H1 (cell line): ENCODE results near the gene COX7A2. TPM values are rescaled to one million over a fixed set of nuclear protein-coding genes. Genes with fewer than 3 reads are reported as not detected.

Source experiments
- CTCF ChIA-PET: fragments of 300-600 bp; sonication (Branson Sonifier 250); formaldehyde crosslinking; loops from one replicate; lab custom pipeline; 2021; ENCODE audit not compliant: partially characterized antibody; lab: Charles Lee
- POLR2A ChIA-PET: fragments of 300-600 bp; sonication (Branson Sonifier 250); formaldehyde crosslinking; loops from one replicate; lab custom pipeline; 2021; ENCODE audit warnings: inconsistent platforms; ENCODE audit not compliant: partially characterized antibody; lab: Charles Lee
- DNase-seq, 2 experiments: peaks; one replicate each; pipeline versions ENCODE4 v3.0.0 to v3.0.0-alpha.2; 2010 to 2022; ENCODE audit warnings: low spot score in 2 of 2, low read depth in 1 of 2, mixed read lengths in 1 of 2
- FAIRE-seq: peaks from 2 replicates; lab custom pipeline; 2011; peaks lifted over from hg19 to GRCh38; lab: Jason Lieb, UNC
- H2AFZ ChIP-seq: 2 replicates; pipeline ENCODE4 v1.8.1; 2012; ENCODE audit warnings: low read length, inconsistent platforms
- H2AK5ac ChIP-seq: 2 replicates; pipeline ENCODE4 v1.6.1; 2013; ENCODE audit warnings: low read depth, low read length
- H2BK120ac ChIP-seq: replicated peaks from 2 replicates; pipeline ENCODE3; 2013; ENCODE audit warnings: low read depth, low read length, inconsistent platforms
- H2BK12ac ChIP-seq: 2 replicates; pipeline ENCODE4 v1.6.1; 2013; ENCODE audit warnings: low read depth, low read length
- H2BK15ac ChIP-seq: 2 replicates; pipeline ENCODE4 v1.6.1; 2013; ENCODE audit warnings: low read length
- H2BK20ac ChIP-seq: 2 replicates; pipeline ENCODE4 v1.6.1; 2013; ENCODE audit warnings: low read length
- H2BK5ac ChIP-seq: 2 replicates; pipeline ENCODE4 v1.6.1; 2013; ENCODE audit warnings: low read depth, low read length
- H3K14ac ChIP-seq: 2 replicates; pipeline ENCODE4 v1.6.1; 2013; ENCODE audit warnings: inconsistent platforms; ENCODE audit not compliant: insufficient read length
- H3K18ac ChIP-seq: 2 replicates; pipeline ENCODE4 v1.6.1; 2013; ENCODE audit warnings: low read length; ENCODE audit errors: extremely low read depth
- H3K23ac ChIP-seq: 2 replicates; pipeline ENCODE4 v1.6.1; 2013; ENCODE audit warnings: inconsistent platforms; ENCODE audit not compliant: insufficient read length
- H3K23me2 ChIP-seq: 2 replicates; pipeline ENCODE4 v1.6.1; 2013; ENCODE audit warnings: low read depth, low read length
- H3K27ac ChIP-seq: 2 replicates; pipeline ENCODE4 v1.6.1; 2011; ENCODE audit warnings: low read depth, low read length, inconsistent platforms
- H3K27me3 ChIP-seq, 4 experiments: replicated peaks in 1 of 4; 1 replicate in 1 of 4; 2 replicates in 3 of 4; pipeline versions ENCODE4 v1.6.1 to v1.8.1; 2011 to 2013; ENCODE audit warnings: low read length in 3 of 4, mild to moderate bottlenecking in 3 of 4, inconsistent platforms in 2 of 4, mixed read lengths in 2 of 4, moderate library complexity in 1 of 4; ENCODE audit not compliant: control insufficient read depth in 3 of 4, insufficient read depth in 3 of 4; ENCODE audit errors: extremely low read depth in 1 of 4
- H3K36me3 ChIP-seq, 4 experiments: 2 replicates each; pipeline versions ENCODE4 v1.6.1 to v1.8.1; 2011 to 2013; ENCODE audit warnings: mild to moderate bottlenecking in 4 of 4, low read length in 3 of 4, moderate library complexity in 2 of 4, control low read depth in 1 of 4, inconsistent platforms in 1 of 4; ENCODE audit not compliant: insufficient read depth in 4 of 4, control insufficient read depth in 2 of 4
- H3K4ac ChIP-seq: replicated peaks from 2 replicates; pipeline ENCODE3; 2013; ENCODE audit warnings: low read length, low read depth, mixed read lengths, inconsistent platforms; ENCODE audit not compliant: insufficient read length
- H3K4me1 ChIP-seq, 4 experiments: replicated peaks in 1 of 4; 1 replicate in 1 of 4; 2 replicates in 3 of 4; pipeline versions ENCODE4 v1.6.1 to v1.8.1; 2011 to 2013; ENCODE audit warnings: low read length in 3 of 4, inconsistent platforms in 2 of 4, mixed read lengths in 1 of 4; ENCODE audit not compliant: insufficient read depth in 4 of 4, control insufficient read depth in 3 of 4
- H3K4me2 ChIP-seq, 2 experiments: 2 replicates each; pipeline versions ENCODE4 v1.6.1 to v1.8.1; 2011 to 2013; ENCODE audit warnings: low read depth in 2 of 2, low read length in 2 of 2, control low read depth in 1 of 2, inconsistent platforms in 1 of 2, mild to moderate bottlenecking in 1 of 2; ENCODE audit not compliant: insufficient read depth in 1 of 2
- H3K4me3 ChIP-seq, 4 experiments: fragments of 200-600, 300-600 bp in 1 of 4; sonication (generic), shearing (Covaris generic), sonication (Bioruptor Twin) in 1 of 4; 2 replicates each; pipeline versions ENCODE4 v1.5.1 to v1.8.1; 2011 to 2016; ENCODE audit warnings: low read length in 4 of 4, low read depth in 3 of 4, control low read depth in 2 of 4, inconsistent platforms in 2 of 4, mild to moderate bottlenecking in 2 of 4, mixed read lengths in 1 of 4, moderate library complexity in 1 of 4; ENCODE audit not compliant: insufficient read depth in 2 of 4; ENCODE audit errors: extremely low read depth in 1 of 4
- H3K56ac ChIP-seq: replicated peaks from 2 replicates; pipeline ENCODE3; 2013; ENCODE audit warnings: low read depth, mild to moderate bottlenecking, mixed read lengths, low read length, inconsistent platforms; ENCODE audit not compliant: insufficient read length
- H3K79me1 ChIP-seq: 2 replicates; pipeline ENCODE4 v1.6.1; 2013; ENCODE audit warnings: low read depth, low read length, control low read depth
- H3K79me2 ChIP-seq, 2 experiments: 2 replicates each; pipeline versions ENCODE4 v1.6.1 to v1.8.1; 2012 to 2013; ENCODE audit warnings: low read length in 2 of 2, mild to moderate bottlenecking in 2 of 2, inconsistent platforms in 1 of 2; ENCODE audit not compliant: insufficient read depth in 2 of 2, control insufficient read depth in 1 of 2
- H3K9ac ChIP-seq, 4 experiments: replicated peaks in 1 of 4; 1 replicate in 1 of 4; 2 replicates in 3 of 4; pipeline versions ENCODE4 v1.6.1 to v1.8.1; 2011 to 2013; ENCODE audit warnings: low read depth in 3 of 4, low read length in 3 of 4, control low read depth in 2 of 4, mild to moderate bottlenecking in 2 of 4, moderate library complexity in 2 of 4, inconsistent platforms in 1 of 4; ENCODE audit errors: extremely low read depth in 1 of 4
- H3K9me3 ChIP-seq, 2 experiments: 2 replicates each; pipeline versions ENCODE4 v1.6.1 to v1.8.1; 2012 to 2013; ENCODE audit warnings: mild to moderate bottlenecking in 2 of 2, moderate library complexity in 2 of 2, control low read depth in 1 of 2, inconsistent platforms in 1 of 2, low read depth in 1 of 2, low read length in 1 of 2, mixed read lengths in 1 of 2; ENCODE audit not compliant: insufficient read depth in 2 of 2
- H4K20me1 ChIP-seq, 2 experiments: replicated peaks in 1 of 2; 2 replicates each; pipeline versions ENCODE3 to v1.8.1; 2011 to 2013; ENCODE audit warnings: inconsistent platforms in 2 of 2, low read length in 2 of 2, mild to moderate bottlenecking in 1 of 2; ENCODE audit not compliant: insufficient read depth in 2 of 2, control insufficient read depth in 1 of 2
- H4K5ac ChIP-seq: 2 replicates; pipeline ENCODE4 v1.6.1; 2013; ENCODE audit warnings: low read length, low read depth, mixed read lengths, inconsistent platforms; ENCODE audit not compliant: insufficient read length
- H4K8ac ChIP-seq: 2 replicates; pipeline ENCODE4 v1.8.0; 2013; ENCODE audit warnings: mild to moderate bottlenecking, moderate library complexity, low read length, inconsistent platforms; ENCODE audit not compliant: insufficient read depth; ENCODE audit errors: extremely low read depth
- H4K91ac ChIP-seq: replicated peaks from 2 replicates; pipeline ENCODE3; 2013; ENCODE audit warnings: low read length, mixed read lengths, inconsistent platforms; ENCODE audit not compliant: insufficient read length
- EZH2 ChIP-seq: fragments of 200-600 bp; sonication (generic); IDR thresholded peaks from 2 replicates; pipeline ENCODE4 v1.7.1; 2012; ENCODE audit warnings: low read depth, mild to moderate bottlenecking, moderate library complexity, low read length, inconsistent platforms; ENCODE audit not compliant: severe bottlenecking
- KDM5A ChIP-seq: fragments of 200-600 bp; IDR thresholded peaks from 2 replicates; pipeline ENCODE4 v1.7.1; 2012; ENCODE audit warnings: mild to moderate bottlenecking, low read length, inconsistent platforms, mixed read lengths
- POLR2A ChIP-seq, 2 experiments: IDR thresholded peaks; 1 replicate in 1 of 2; 2 replicates in 1 of 2; pipeline ENCODE4 v1.6.1; 2011; ENCODE audit warnings: low read depth in 2 of 2, low read length in 2 of 2, mild to moderate bottlenecking in 2 of 2; ENCODE audit errors: control extremely low read depth in 1 of 2
- SAP30 ChIP-seq: fragments of 300-600 bp; sonication (generic); IDR thresholded peaks from 2 replicates; pipeline ENCODE4 v1.7.1; 2012; ENCODE audit warnings: low read length, moderate library complexity, mild to moderate bottlenecking, inconsistent platforms; ENCODE audit not compliant: insufficient read depth, insufficient replicate concordance
- WGBS, 2 experiments: shearing (Covaris generic) in 1 of 2; methylation state at CpG; one replicate each; pipeline versions ENCODE4 v1.1.6 to v1.1.7; 2013 to 2015; ENCODE audit warnings: low lambda C conversion rate in 2 of 2, mixed read lengths in 2 of 2, inconsistent platforms in 1 of 2, low coverage in 1 of 2, missing lambda C conversion rate in 1 of 2; ENCODE audit not compliant: insufficient replicate concordance in 2 of 2, insufficient coverage in 1 of 2, insufficient read length in 1 of 2; ENCODE audit errors: extremely low coverage in 1 of 2, missing lambda C conversion rate in 1 of 2; 5-methylcytosine and 5-hydroxymethylcytosine counted together
- polyA plus RNA-seq, 7 experiments: library from polyadenylated mRNA; depleted of rRNA in 3 of 7; stranded (reverse) in 5 of 7; unstranded in 2 of 7; fragments of >200 nt in 5 of 7; fragments of 200-250 nt in 2 of 7; gene quantifications; 1 replicate in 5 of 7; 2 replicates in 1 of 7; 4 replicates in 1 of 7; pipeline versions ENCODE4 v1.2.1 to v1.2.3, GENCODE V29; 2011 to 2013; ENCODE audit warnings: missing spikeins in 2 of 7, mixed read lengths in 2 of 7
- total RNA-seq: library from RNA; stranded (reverse); fragmentation: NEBNext Ultra II Directional; extraction: Animal tissue kit (Norgen Biotek cat#: 25700); gene quantifications from 2 replicates; pipeline ENCODE4 v1.2.1, GENCODE V29; 2021

COX7A2 gene
- total and polyA plus RNA-seq, 2 of the 8 experiments (the other 6 are each of a cell fraction or from before 2014, with no cell fraction given) = 262 to 468 TPM

GRCh38 chr6:75285283-75285639, 41.7 kb upstream of the COX7A2 start:
- no peak overlapping the region for H3K14ac ChIP-seq
- H3K18ac ChIP-seq = no peak overlapping the region
- H3K79me2 ChIP-seq = peaks cover 16 to 41% of the 10 kb centered on the region in 2 experiments
- TF ChIP-seq POLR2A (IDR thresholded peaks at IDR 0.05; ENCODE audit: control extremely low read depth in 1 of 2, low read depth in 2 of 2, low read length in 2 of 2) (peak in 1 of 2 experiments; percentile 2; a peak in 1 of 3 replicates), EZH2 (no peak), SAP30 (no peak), KDM5A (no peak)

More at GRCh38 chr6:75285283-75285639, 41.7 kb upstream of the COX7A2 start:
- Histone ChIP-seq H2BK5ac (no peak overlapping the region), H2BK15ac (no peak overlapping the region), H2BK20ac (no peak overlapping the region), H3K56ac (no peak overlapping the region), H2BK120ac (no peak overlapping the region), H3K27ac (no peak overlapping the region; the same call in 1 of the 2 replicates), H2AFZ (no peak overlapping the region), H4K5ac (no peak overlapping the region), H3K23me2 (no peaks in the 10 kb centered on the region), H3K79me1 (0 out of 2 replicates have a peak, but pooled peaks cover 3% of the 10 kb centered on the region), H4K91ac (no peak overlapping the region), H3K23ac (no peak overlapping the region), H3K27me3 (no peaks in the 10 kb centered on the region), H3K4me2 (peak overlapping the region; percentile 85 to 92), H3K4me3 (peak overlapping the region; percentile 74 to 99 (median 98)), H3K9ac (peak overlapping the region; percentile 13 to 64 (median 36); a peak in 4 of 7 replicates), H4K20me1 (peaks cover 2 to 4% of the 10 kb centered on the region in 2 experiments), H3K36me3 (no peaks in the 10 kb centered on the region), H3K9me3 (no peaks in the 10 kb centered on the region), H2AK5ac (no peak overlapping the region), H3K4me1 (peaks cover 0 to 12% (median under 1%) of the 10 kb centered on the region in 4 experiments; a peak in 3 of 7 replicates), H4K8ac (no peak overlapping the region), H2BK12ac (no peak overlapping the region), H3K4ac (no peak overlapping the region)
- ChIA-PET CTCF (interaction anchor here (1.4 to 2.4 kb wide), 3 partner anchors 10 to 83 kb away, joined by 4 to 7 read pairs (median 6); no protein-coding TSS in a partner anchor), POLR2A (interaction anchor here (1.0 to 2.2 kb wide), 6 partner anchors 10 to 317 kb away, joined by 3 to 11 read pairs (median 10); partner anchors contain the start of genes COX7A2 and SENP6)
- 5% methylated on average over 6 of the region's 6 CpGs; no CpG with 5 or more reads in 1 of the 2 experiments for WGBS, 2 experiments
- no peak for DNase-seq
- no peak for FAIRE-seq
